A673 (cell line): ENCODE data around the gene SLC26A4. TPM values are rescaled to one million over a fixed set of nuclear protein-coding genes. Genes with fewer than 3 reads are reported as not detected.

ENCODE experiments used
- BruUV-seq: library from RNA; stranded (reverse); fragments of 400-500 nt; replicated peaks from 2 replicates; lab custom pipeline; 2021; lab: Mats Ljungman, UMichigan
- CTCF ChIA-PET: fragments of 300-600 bp; sonication (Branson Sonifier 250); formaldehyde crosslinking; loops from one replicate; lab custom pipeline; 2022; ENCODE audit warnings: antibody characterized with exemption; lab: Charles Lee
- POLR2A ChIA-PET: fragments of 300-600 bp; sonication (Branson Sonifier 250); formaldehyde crosslinking; loops from one replicate; lab custom pipeline; 2022; ENCODE audit warnings: antibody characterized with exemption; ENCODE audit not compliant: low non-redundant PET; lab: Charles Lee
- DNase-seq: peaks from one replicate; pipeline ENCODE4 v3.0.0-alpha.2; 2015; ENCODE audit warnings: low spot score
- H3K27ac ChIP-seq: fragments of 200-600 bp; sonication (generic); 2 replicates; pipeline ENCODE4 v1.5.1; 2016; ENCODE audit warnings: mixed run types, low read depth, mild to moderate bottlenecking, mixed read lengths, antibody characterized with exemption, low read length; ENCODE audit not compliant: poor library complexity, severe bottlenecking
- H3K27me3 ChIP-seq: fragments of 200-600 bp; sonication (generic); replicated peaks from 2 replicates; pipeline ENCODE4 v1.6.1; 2017; ENCODE audit warnings: mixed run types, low read depth, mild to moderate bottlenecking, mixed read lengths, antibody characterized with exemption, low read length; ENCODE audit not compliant: insufficient read depth, poor library complexity
- H3K36me3 ChIP-seq: fragments of 200-600 bp; sonication (generic); 2 replicates; pipeline ENCODE4 v1.6.1; 2016; ENCODE audit warnings: mixed run types, mild to moderate bottlenecking, mixed read lengths, antibody characterized with exemption, low read length; ENCODE audit not compliant: insufficient read depth, poor library complexity, severe bottlenecking
- H3K4me1 ChIP-seq: fragments of 200-600 bp; sonication (generic); 2 replicates; pipeline ENCODE4 v1.6.1; 2017; ENCODE audit warnings: mixed run types, mild to moderate bottlenecking, mixed read lengths, antibody characterized with exemption, low read length; ENCODE audit not compliant: insufficient read depth, poor library complexity, severe bottlenecking
- H3K4me3 ChIP-seq: fragments of 200-600 bp; sonication (generic); 2 replicates; pipeline ENCODE4 v1.5.1; 2016; ENCODE audit warnings: low read depth, mixed run types, mild to moderate bottlenecking, mixed read lengths, low read length; ENCODE audit not compliant: poor library complexity, severe bottlenecking
- H3K9me3 ChIP-seq: fragments of 200-600 bp; sonication (generic); 2 replicates; pipeline ENCODE4 v1.6.1; 2016; ENCODE audit warnings: mixed run types, low read depth, mild to moderate bottlenecking, mixed read lengths, antibody characterized with exemption, low read length; ENCODE audit not compliant: poor library complexity, severe bottlenecking
- CTCF ChIP-seq: fragments of 300-800, 200-600 bp; sonication (generic); conservative IDR thresholded peaks from 2 replicates; pipeline ENCODE4 v1.5.1; 2017; ENCODE audit warnings: low read depth, mild to moderate bottlenecking, antibody characterized with exemption, low read length, moderate library complexity, mixed read lengths
- EZH2 ChIP-seq: fragments of 200-600 bp; sonication (generic); IDR thresholded peaks from 2 replicates; pipeline ENCODE4 v1.6.1; 2017; ENCODE audit warnings: borderline replicate concordance, low read depth, mild to moderate bottlenecking, mixed read lengths, antibody characterized with exemption, low read length; ENCODE audit not compliant: poor library complexity, severe bottlenecking
- intact Hi-C: fragments of 100-400 bp; cut with micrococcal nuclease; formaldehyde crosslinking; loops from one replicate; pipeline ENCODE4 v1.10.0; 2022; ENCODE audit not compliant: unreplicated experiment
- total RNA-seq: library from RNA; stranded (reverse); gene quantifications from 2 replicates; pipeline ENCODE4 v1.2.3, GENCODE V29; 2021

SLC26A4 gene
- total RNA-seq, 1 experiment from 2014 or later: not detected

- intact Hi-C loops: no loop called here
- ChIA-PET POLR2A (no interaction called here), CTCF (no interaction called here)
- no peak for DNase-seq
- no TSS peak for BruUV-seq
- Histone ChIP-seq H3K4me1 (no peaks in the 10 kb centered on the region), H3K27me3 (peaks cover 27% of the 10 kb centered on the region), H3K36me3 (no peaks in the 10 kb centered on the region), H3K4me3 (no peak overlapping the region), H3K27ac (no peak overlapping the region), H3K9me3 (no peaks in the 10 kb centered on the region)
- TF ChIP-seq EZH2: no peak
- TF ChIP-seq CTCF: no peak
Measured at GRCh38 chr7:107672183-107672582, 11.6 kb downstream of the SLC26A4 start.

GRCh38 chr7:107676249-107676648 lies 15.6 kb downstream of the SLC26A4 start:
- Histone ChIP-seq H3K4me3 (no peak overlapping the region), H3K27me3 (peaks cover 12% of the 10 kb centered on the region), H3K27ac (no peak overlapping the region), H3K9me3 (no peaks in the 10 kb centered on the region), H3K36me3 (no peaks in the 10 kb centered on the region), H3K4me1 (no peaks in the 10 kb centered on the region)
- ChIA-PET CTCF (no interaction called here), POLR2A (no interaction called here)
- TF ChIP-seq CTCF (no peak), EZH2 (no peak)
- no TSS peak for BruUV-seq
- intact Hi-C loops: no loop called here
- no peak for DNase-seq

- no peaks in the 10 kb centered on the region for H3K4me1 ChIP-seq
- ChIA-PET POLR2A (no interaction called here), CTCF (no interaction called here)
- TF ChIP-seq EZH2 (no peak), CTCF (no peak)
- intact Hi-C loops: no loop called here
- DNase-seq: no peak
- no TSS peak for BruUV-seq
- H3K27me3 ChIP-seq: peaks cover 5% of the 10 kb centered on the region
- no peaks in the 10 kb centered on the region for H3K9me3 ChIP-seq
- no peak overlapping the region for H3K4me3 ChIP-seq
- H3K36me3 ChIP-seq: no peaks in the 10 kb centered on the region
- no peak overlapping the region for H3K27ac ChIP-seq
Measured at GRCh38 chr7:107678110-107678753, 17.6 kb downstream of the SLC26A4 start.
